Endothelial cell of umbilical vein (primary cell): ENCODE results near the gene C20orf144. TPM values are rescaled to one million over a fixed set of nuclear protein-coding genes. Genes with fewer than 3 reads are reported as not detected.

Experiments used
- BruUV-seq: library from RNA; stranded (reverse); fragments of 400-500 nt; replicated peaks from 2 replicates; lab custom pipeline; 2021; lab: Mats Ljungman, UMichigan
- CTCF ChIA-PET: fragments of 300-600, 350-600 bp; sonication (Branson Sonifier 250); formaldehyde crosslinking; loops from one replicate; lab custom pipeline; 2021; ENCODE audit warnings: antibody characterized with exemption, inconsistent platforms; lab: Charles Lee
- POLR2A ChIA-PET: fragments of 300-600, 350-600 bp; sonication (Branson Sonifier 250); formaldehyde crosslinking; loops from one replicate; lab custom pipeline; 2021; ENCODE audit warnings: antibody characterized with exemption, inconsistent platforms; lab: Charles Lee
- DNase-seq: peaks from one replicate; pipeline ENCODE4 v3.0.0-alpha.2; 2011; ENCODE audit warnings: low read depth, low spot score
- FAIRE-seq: peaks from 2 replicates; lab custom pipeline; 2011; peaks lifted over from hg19 to GRCh38; lab: Jason Lieb, UNC
- H2AFZ ChIP-seq: 2 replicates; pipeline ENCODE4 v1.6.0; 2012; ENCODE audit warnings: low read depth, low read length, control low read depth, inconsistent platforms
- H3K27ac ChIP-seq: 2 replicates; pipeline ENCODE4 v1.5.1; 2011; ENCODE audit warnings: low read depth, mild to moderate bottlenecking, control low read depth, low read length, moderate library complexity; ENCODE audit not compliant: insufficient read depth
- H3K27me3 ChIP-seq, 2 experiments: 2 replicates each; pipeline versions ENCODE4 v1.6.0 to v1.6.1; 2011; ENCODE audit warnings: low read length in 2 of 2, mixed read lengths in 1 of 2; ENCODE audit not compliant: control insufficient read depth in 2 of 2, insufficient read depth in 2 of 2
- H3K36me3 ChIP-seq, 2 experiments: 2 replicates in 1 of 2; 3 replicates in 1 of 2; pipeline ENCODE4 v1.5.1; 2011; ENCODE audit warnings: low read length in 2 of 2, mild to moderate bottlenecking in 1 of 2, moderate library complexity in 1 of 2; ENCODE audit not compliant: control insufficient read depth in 2 of 2, insufficient read depth in 2 of 2; ENCODE audit errors: extremely low read depth in 1 of 2
- H3K4me1 ChIP-seq: 3 replicates; pipeline ENCODE4 v1.5.1; 2011; ENCODE audit warnings: mild to moderate bottlenecking, low read length; ENCODE audit not compliant: control insufficient read depth, insufficient read depth; ENCODE audit errors: extremely low read depth
- H3K4me2 ChIP-seq: 2 replicates; pipeline ENCODE4 v1.6.1; 2011; ENCODE audit warnings: low read length, control low read depth, mixed read lengths; ENCODE audit not compliant: insufficient read depth
- H3K4me3 ChIP-seq, 3 experiments: fragments of 200-600 bp in 1 of 3; sonication (generic), shearing (Covaris generic) in 1 of 3; replicated peaks in 1 of 3; 2 replicates each; pipeline ENCODE4 v1.5.1; 2011 to 2016; ENCODE audit warnings: control low read depth in 3 of 3, low read length in 3 of 3, mild to moderate bottlenecking in 2 of 3, inconsistent platforms in 1 of 3, low read depth in 1 of 3, moderate library complexity in 1 of 3; ENCODE audit not compliant: insufficient read depth in 1 of 3
- H3K79me2 ChIP-seq: 2 replicates; pipeline ENCODE4 v1.6.0; 2012; ENCODE audit warnings: low read length, inconsistent platforms; ENCODE audit not compliant: control insufficient read depth, insufficient read depth
- H3K9ac ChIP-seq: replicated peaks from 2 replicates; pipeline ENCODE3; 2011; ENCODE audit warnings: low read length, control low read depth; ENCODE audit not compliant: insufficient read depth; ENCODE audit errors: extremely low read depth
- H3K9me1 ChIP-seq: replicated peaks from 3 replicates; pipeline ENCODE4 v1.6.0; 2011; ENCODE audit warnings: mild to moderate bottlenecking, low read length; ENCODE audit not compliant: control insufficient read depth, insufficient read depth; ENCODE audit errors: extremely low read depth
- H3K9me3 ChIP-seq: replicated peaks from 2 replicates; pipeline ENCODE4 v1.5.1; 2012; ENCODE audit warnings: low read length, inconsistent platforms; ENCODE audit not compliant: control insufficient read depth, insufficient read depth
- H4K20me1 ChIP-seq: replicated peaks from 2 replicates; pipeline ENCODE3; 2011; ENCODE audit warnings: mild to moderate bottlenecking, low read length; ENCODE audit not compliant: control insufficient read depth, insufficient read depth; ENCODE audit errors: extremely low read depth
- EZH2 ChIP-seq: IDR thresholded peaks from 2 replicates; pipeline ENCODE4 v1.6.1; 2012; ENCODE audit warnings: borderline replicate concordance, low read depth, mild to moderate bottlenecking, moderate library complexity, low read length, inconsistent platforms; ENCODE audit not compliant: severe bottlenecking
- FOS ChIP-seq: IDR thresholded peaks from 2 replicates; pipeline ENCODE4 v1.6.1; 2011; ENCODE audit warnings: mild to moderate bottlenecking, low read length, moderate library complexity, borderline replicate concordance; ENCODE audit not compliant: insufficient read depth
- GATA2 ChIP-seq: IDR thresholded peaks from 2 replicates; pipeline ENCODE4 v1.7.0; 2011; ENCODE audit warnings: low read depth, mild to moderate bottlenecking, moderate library complexity, mixed read lengths, low read length; ENCODE audit not compliant: insufficient read length, insufficient read depth
- JUN ChIP-seq: IDR thresholded peaks from 2 replicates; pipeline ENCODE4 v1.6.1; 2011; ENCODE audit warnings: borderline replicate concordance, low read depth; ENCODE audit not compliant: insufficient read length, insufficient read depth
- MYC ChIP-seq: IDR thresholded peaks from one replicate; pipeline ENCODE4 v1.6.1; 2011; ENCODE audit warnings: mild to moderate bottlenecking, low read depth, low read length
- POLR2A ChIP-seq: IDR thresholded peaks from 2 replicates; pipeline ENCODE4 v1.6.1; 2012; ENCODE audit warnings: low read depth, mild to moderate bottlenecking, control low read depth, low read length
- POLR2AphosphoS5 ChIP-seq: IDR thresholded peaks from 2 replicates; pipeline ENCODE4 v1.6.1; 2012; ENCODE audit warnings: low read depth, mild to moderate bottlenecking, control low read depth, low read length, moderate library complexity; ENCODE audit not compliant: insufficient read depth
- dilution Hi-C: fragments of 300-500 bp; cut with MboI; formaldehyde crosslinking; loops from one replicate; pipeline ENCODE4 v1.15.0; 2019; ENCODE audit warnings: low sequenced_read_pairs; ENCODE audit not compliant: extremely low pct_ligation_motif_present
- intact Hi-C: fragments of 100-400 bp; cut with micrococcal nuclease; formaldehyde crosslinking; loops from one replicate; pipeline ENCODE4 v1.10.0; 2022
- polyA plus RNA-seq, 4 experiments: library from polyadenylated mRNA; depleted of rRNA in 3 of 4; stranded (reverse) in 3 of 4; unstranded in 1 of 4; fragments of >200 nt; gene quantifications; 2 replicates each; pipeline versions ENCODE4 v1.2.1 to v1.2.3, GENCODE V29; 2011 to 2012; ENCODE audit warnings: missing spikeins in 1 of 4
- total RNA-seq: library from RNA; stranded (reverse); gene quantifications from 2 replicates; pipeline ENCODE4 v1.2.3, GENCODE V29; 2021
- TF ChIP-seq, protein P1 (sequence below), 2 donors: IDR thresholded peaks; 1 replicate in 1 of 2; 2 replicates in 1 of 2; pipeline ENCODE4 v1.5.1; 2011; ENCODE audit warnings: low read length in 2 of 2, mild to moderate bottlenecking in 2 of 2, moderate library complexity in 2 of 2, control low read depth in 1 of 2, inconsistent platforms in 1 of 2, low read depth in 1 of 2; ENCODE audit not compliant: insufficient read depth in 1 of 2; ENCODE audit errors: extremely low read depth in 1 of 2
- TF ChIP-seq, protein P2 (sequence below): IDR thresholded peaks from 2 replicates; pipeline ENCODE4 v1.6.1; 2011; ENCODE audit not compliant: insufficient read depth, insufficient read length

C20orf144 gene
- total and polyA plus RNA-seq, 2 donors (not counting 3 experiments of a cell fraction or from before 2014, with no cell fraction given), result not detected

DNA sequence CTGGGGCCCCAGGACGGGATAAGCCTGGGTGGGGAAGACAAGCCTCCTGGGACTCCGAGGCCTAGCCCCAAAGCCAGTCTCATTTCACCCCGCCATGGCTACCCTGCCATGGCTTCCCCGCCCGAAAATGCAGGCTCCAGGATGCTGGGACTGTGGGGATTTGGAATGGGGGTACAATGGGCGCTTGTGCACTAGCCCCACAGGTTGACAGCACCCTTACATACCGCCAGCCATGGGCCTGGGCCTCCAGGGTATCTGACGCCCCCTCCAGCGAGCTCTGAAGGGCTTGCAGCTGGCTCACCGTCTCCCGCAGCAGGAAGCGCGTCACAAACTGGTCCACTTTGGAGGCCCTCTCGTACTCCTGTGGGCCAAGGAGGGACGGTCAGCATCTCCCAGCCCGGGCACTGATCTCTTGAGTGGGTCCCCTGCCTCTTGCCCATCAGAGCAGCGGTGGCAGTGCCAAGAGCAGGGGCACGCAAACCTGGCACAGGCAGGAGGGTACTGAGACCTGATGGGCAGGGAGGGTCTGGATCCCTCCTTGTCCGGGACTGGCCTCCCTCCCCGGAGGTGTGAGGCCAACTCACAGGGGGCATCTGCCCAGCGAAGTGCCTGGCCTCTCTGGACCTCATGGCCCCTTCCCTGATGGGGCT, 2.0 kb upstream of the C20orf144 start:
- H3K36me3 ChIP-seq, result no peaks in the 10 kb centered on the region
- CTCF ChIA-PET, result interaction anchor here (1.1 kb wide), 1 partner anchor 16 kb away, joined by 3 read pairs; no protein-coding TSS in a partner anchor
- no peak overlapping the region for H2AFZ ChIP-seq
- H3K27ac ChIP-seq, result no peak overlapping the region
- no peak for FAIRE-seq
- H3K9me1 ChIP-seq, result no peaks in the 10 kb centered on the region
- dilution Hi-C loops, result no loop called here
- H3K9me3 ChIP-seq, result no peaks in the 10 kb centered on the region
- H3K4me1 ChIP-seq, result peaks cover 11% of the 10 kb centered on the region
- POLR2A ChIA-PET, result no interaction called here
- H3K9ac ChIP-seq, result no peak overlapping the region
- no peaks in the 10 kb centered on the region for H3K27me3 ChIP-seq
- DNase-seq, result no peak
- no peaks in the 10 kb centered on the region for H4K20me1 ChIP-seq
- H3K79me2 ChIP-seq, result no peaks in the 10 kb centered on the region
- no peak for TF ChIP-seq POLR2AphosphoS5
- TF ChIP-seq, protein P1, sequence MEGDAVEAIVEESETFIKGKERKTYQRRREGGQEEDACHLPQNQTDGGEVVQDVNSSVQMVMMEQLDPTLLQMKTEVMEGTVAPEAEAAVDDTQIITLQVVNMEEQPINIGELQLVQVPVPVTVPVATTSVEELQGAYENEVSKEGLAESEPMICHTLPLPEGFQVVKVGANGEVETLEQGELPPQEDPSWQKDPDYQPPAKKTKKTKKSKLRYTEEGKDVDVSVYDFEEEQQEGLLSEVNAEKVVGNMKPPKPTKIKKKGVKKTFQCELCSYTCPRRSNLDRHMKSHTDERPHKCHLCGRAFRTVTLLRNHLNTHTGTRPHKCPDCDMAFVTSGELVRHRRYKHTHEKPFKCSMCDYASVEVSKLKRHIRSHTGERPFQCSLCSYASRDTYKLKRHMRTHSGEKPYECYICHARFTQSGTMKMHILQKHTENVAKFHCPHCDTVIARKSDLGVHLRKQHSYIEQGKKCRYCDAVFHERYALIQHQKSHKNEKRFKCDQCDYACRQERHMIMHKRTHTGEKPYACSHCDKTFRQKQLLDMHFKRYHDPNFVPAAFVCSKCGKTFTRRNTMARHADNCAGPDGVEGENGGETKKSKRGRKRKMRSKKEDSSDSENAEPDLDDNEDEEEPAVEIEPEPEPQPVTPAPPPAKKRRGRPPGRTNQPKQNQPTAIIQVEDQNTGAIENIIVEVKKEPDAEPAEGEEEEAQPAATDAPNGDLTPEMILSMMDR (IDR thresholded peaks at IDR 0.05; ENCODE audit: extremely low read depth in 1 of 2, insufficient read depth in 1 of 2, low read depth in 1 of 2, low read length in 2 of 2), result no peak
- TF ChIP-seq, protein P2, sequence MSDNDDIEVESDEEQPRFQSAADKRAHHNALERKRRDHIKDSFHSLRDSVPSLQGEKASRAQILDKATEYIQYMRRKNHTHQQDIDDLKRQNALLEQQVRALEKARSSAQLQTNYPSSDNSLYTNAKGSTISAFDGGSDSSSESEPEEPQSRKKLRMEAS, result no peak
- no peak for TF ChIP-seq JUN
- no peak for TF ChIP-seq POLR2A
- no peak for TF ChIP-seq MYC
- no peak for TF ChIP-seq EZH2
- TF ChIP-seq GATA2, result no peak
- TF ChIP-seq FOS, result no peak
- H3K4me2 ChIP-seq, result no peak overlapping the region
- H3K4me3 ChIP-seq, result no peak overlapping the region
- no TSS peak for BruUV-seq
- intact Hi-C loops, result loop anchor here (10.0 kb wide), 1 partner anchor 335 kb away; the partner anchor contains the start of gene RALY
